COR-L47 (cell line): Measurements from ENCODE around the gene PPP3R2.
"Not testable (repeated sequence)": the region's sequence is repeated elsewhere in the genome, so short reads cannot be mapped to it uniquely, and the experiment has no call there.

Experiments used
- DNase-seq: peaks from one replicate; lab custom pipeline; 2025; lab: John Stamatoyannopoulos, UW

PPP3R2 gene

GRCh38 chr9:101594796-101595195 lies at the start of gene PPP3R2:
Gene PPP3R2 (minus strand): TSS chr9:101594969. CDS start chr9:101594921, 48 bp downstream.
- DNase-seq, result no peak

- no peak for DNase-seq
Measured at GRCh38 chr9:101639785-101640665, 45.3 kb upstream of the PPP3R2 start.

- DNase-seq, result no peak
Measured at GRCh38 chr9:101639311-101639710, 44.5 kb upstream of the PPP3R2 start.

- no peak for DNase-seq
Measured at GRCh38 chr9:101636247-101636646, 41.5 kb upstream of the PPP3R2 start.

GRCh38 chr9:101635473-101635872 lies 40.7 kb upstream of the PPP3R2 start:
- DNase-seq, result no peak

GRCh38 chr9:101634741-101635409 lies 40.1 kb upstream of the PPP3R2 start:
- no peak for DNase-seq

GRCh38 chr9:101632611-101633010 lies 37.8 kb upstream of the PPP3R2 start:
- DNase-seq, result no peak

GRCh38 chr9:101631892-101632291 lies 37.1 kb upstream of the PPP3R2 start:
- DNase-seq, result no peak

- DNase-seq, result no peak
Measured at GRCh38 chr9:101629636-101630035, 34.9 kb upstream of the PPP3R2 start.

- no peak for DNase-seq
Measured at GRCh38 chr9:101628173-101628572, 33.4 kb upstream of the PPP3R2 start.

GRCh38 chr9:101626295-101626694 lies 31.5 kb upstream of the PPP3R2 start:
- DNase-seq, result no peak

- DNase-seq, result no peak
Measured at GRCh38 chr9:101625876-101626275, 31.1 kb upstream of the PPP3R2 start.

- DNase-seq, result no peak
Measured at GRCh38 chr9:101620452-101620851, 25.7 kb upstream of the PPP3R2 start.

- DNase-seq, result no peak
Measured at GRCh38 chr9:101618698-101619097, 23.9 kb upstream of the PPP3R2 start.

- no peak for DNase-seq
Measured at GRCh38 chr9:101605547-101605946, 10.8 kb upstream of the PPP3R2 start.

- no peak for DNase-seq
Measured at GRCh38 chr9:101604296-101604695, 9.5 kb upstream of the PPP3R2 start.

GRCh38 chr9:101601904-101602765 lies 7.4 kb upstream of the PPP3R2 start:
- DNase-seq, result peak; percentile 60

GRCh38 chr9:101593345-101593744 lies 1.4 kb downstream of the PPP3R2 start:
- DNase-seq, result no peak

GRCh38 chr9:101592788-101593187 lies 2.0 kb downstream of the PPP3R2 start:
- DNase-seq, result no peak

GRCh38 chr9:101591787-101592446 lies 2.9 kb downstream of the PPP3R2 start:
- no peak for DNase-seq

GRCh38 chr9:101590901-101591300 lies 3.9 kb downstream of the PPP3R2 start:
- no peak for DNase-seq

GRCh38 chr9:101590074-101590473 lies 4.7 kb downstream of the PPP3R2 start:
- DNase-seq, result not testable (repeated sequence)
